Sciatic nerve (tissue), 2 donors: Measurements from ENCODE around the gene CENPQ. TPM values are rescaled to one million over a fixed set of nuclear protein-coding genes. Genes with fewer than 3 reads are reported as not detected.
"Not testable (repeated sequence)": the region's sequence is repeated elsewhere in the genome, so short reads cannot be mapped to it uniquely, and the experiment has no call there.

ENCODE experiments used
- ATAC-seq: fragments of 200-7000 bp; cut with Tn5 transposase; one replicate; pipeline ENCODE4 v1.9.1; 2020; ENCODE audit warnings: mild to moderate bottlenecking, moderate library complexity
- DNase-seq: peaks from one replicate; pipeline ENCODE4 v3.0.0-alpha.2; 2020; ENCODE audit warnings: low spot score
- intact Hi-C: fragments of 100-400 bp; cut with DNase I; formaldehyde crosslinking; loops from one replicate; pipeline ENCODE4 v1.14.2; 2022
- total RNA-seq: library from RNA; stranded (reverse); fragmentation: NEBNext Ultra II Directional; extraction: Animal tissue kit (Norgen Biotek cat#: 25700); gene quantifications from one replicate; pipeline ENCODE4 v1.2.1, GENCODE V29; 2021
- donor health status: DM: no; HTN: no; CAD: no.
- donor health status: DM: no; HTN: no; CAD: no.

Gene CENPQ, protein sequence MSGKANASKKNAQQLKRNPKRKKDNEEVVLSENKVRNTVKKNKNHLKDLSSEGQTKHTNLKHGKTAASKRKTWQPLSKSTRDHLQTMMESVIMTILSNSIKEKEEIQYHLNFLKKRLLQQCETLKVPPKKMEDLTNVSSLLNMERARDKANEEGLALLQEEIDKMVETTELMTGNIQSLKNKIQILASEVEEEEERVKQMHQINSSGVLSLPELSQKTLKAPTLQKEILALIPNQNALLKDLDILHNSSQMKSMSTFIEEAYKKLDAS
- 5.0 TPM for total RNA-seq

DNA sequence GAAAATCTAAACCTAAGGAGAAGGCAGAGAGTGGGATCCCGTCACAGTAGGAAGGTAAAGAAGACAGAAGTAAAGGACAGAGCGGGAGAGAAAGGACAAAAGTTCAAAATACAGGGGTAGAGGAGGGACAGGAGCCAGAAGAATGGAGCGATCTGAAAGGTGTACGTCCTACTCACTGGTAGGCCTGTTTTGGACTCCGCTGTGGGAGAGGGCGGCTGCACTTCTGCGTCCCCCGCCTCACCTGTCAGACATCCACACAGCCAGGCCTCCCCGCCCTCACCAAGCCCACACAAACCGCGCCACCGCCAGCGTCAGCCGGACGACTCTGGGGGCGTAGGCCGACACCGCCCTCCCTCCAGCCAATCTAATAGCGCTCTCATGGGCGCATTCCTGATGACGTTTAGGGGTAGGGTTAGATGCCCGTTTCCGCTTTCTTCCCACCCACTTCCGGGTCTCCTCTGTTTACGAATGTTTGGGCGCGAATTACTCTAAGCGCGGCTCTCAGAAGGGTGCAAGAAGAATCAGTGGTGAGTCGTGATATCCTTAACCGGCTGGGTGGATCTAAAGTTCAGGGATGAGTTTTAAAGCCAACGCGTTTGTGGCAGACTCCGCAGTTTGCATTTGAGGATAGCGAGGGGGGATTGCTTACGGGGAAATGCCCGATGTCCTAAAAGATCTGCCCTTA, at the start of gene CENPQ, which contains the start of gene MMUT:
Gene CENPQ, plus strand, starts transcription at position 444 of the 685 bp plus-strand sequence. CDS start 6,807 bp downstream, outside the sequence.
Gene MMUT, minus strand, starts transcription at position 327 of the 685 bp plus-strand sequence. CDS start 3,787 bp downstream, outside the sequence.
- intact Hi-C loops: no loop called here
- DNase-seq (peak; percentile 95), ATAC-seq (peak; percentile 100)

DNA sequence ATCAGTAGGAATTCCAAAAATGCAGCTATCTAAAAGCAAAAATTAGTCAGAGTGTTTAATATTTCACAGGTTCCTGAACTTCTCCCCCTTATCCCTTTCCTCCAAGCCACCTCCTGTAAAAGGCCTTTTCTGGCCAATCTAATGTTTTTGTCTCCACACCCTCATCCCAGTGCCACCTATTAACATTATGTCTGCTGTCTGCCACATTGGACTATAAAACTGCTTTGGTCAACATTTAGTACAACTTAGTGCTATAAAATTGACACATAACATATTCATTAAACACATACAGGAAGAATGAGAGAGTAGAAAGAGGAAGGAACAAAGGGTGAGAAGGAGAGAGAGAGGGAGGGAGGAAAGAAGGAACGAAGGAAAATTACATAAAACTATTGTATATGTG, 47.8 kb upstream of the CENPQ start:
- intact Hi-C loops: no loop called here
- ATAC-seq: no peak
- no peak for DNase-seq

DNA sequence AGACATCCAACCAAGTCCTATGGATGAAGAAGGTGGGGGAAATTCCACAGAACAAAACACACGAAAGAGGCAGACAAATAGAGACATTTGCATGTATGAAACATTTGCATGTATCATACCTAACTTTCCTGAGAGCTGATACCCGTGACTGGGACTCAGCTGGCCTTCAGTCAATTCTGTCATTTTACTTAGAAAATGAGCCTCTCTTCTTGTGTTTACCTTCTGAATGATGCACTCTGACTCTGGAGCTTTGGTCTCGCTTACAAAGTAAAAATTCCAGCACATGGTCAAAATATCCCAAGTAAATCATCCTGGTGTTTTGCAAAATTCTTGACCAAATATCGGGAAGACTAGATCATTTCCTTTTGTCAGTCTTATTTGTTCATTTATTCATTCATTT, 47.0 kb upstream of the CENPQ start:
- DNase-seq: no peak
- no peak for ATAC-seq
- intact Hi-C loops: no loop called here

DNA sequence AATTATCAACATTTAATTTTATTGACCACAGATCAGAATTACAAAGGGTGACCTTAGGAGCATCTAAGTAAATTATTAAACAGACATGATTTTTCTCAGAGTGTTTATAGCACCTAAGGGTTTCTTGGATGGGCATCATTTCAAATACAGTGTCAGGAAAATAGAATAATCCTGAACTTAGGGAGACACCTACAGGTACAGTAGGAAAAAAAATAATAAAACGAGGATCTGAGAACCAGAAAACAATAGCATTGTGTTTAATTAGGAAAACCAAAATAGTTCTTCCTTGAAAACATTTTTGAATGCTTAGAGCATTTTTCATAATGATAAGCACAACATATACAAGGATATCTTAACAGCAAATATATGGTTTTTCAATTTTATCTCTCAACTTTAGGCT, 39.4 kb upstream of the CENPQ start:
- ATAC-seq (no peak), DNase-seq (no peak)
- intact Hi-C loops: no loop called here

DNA sequence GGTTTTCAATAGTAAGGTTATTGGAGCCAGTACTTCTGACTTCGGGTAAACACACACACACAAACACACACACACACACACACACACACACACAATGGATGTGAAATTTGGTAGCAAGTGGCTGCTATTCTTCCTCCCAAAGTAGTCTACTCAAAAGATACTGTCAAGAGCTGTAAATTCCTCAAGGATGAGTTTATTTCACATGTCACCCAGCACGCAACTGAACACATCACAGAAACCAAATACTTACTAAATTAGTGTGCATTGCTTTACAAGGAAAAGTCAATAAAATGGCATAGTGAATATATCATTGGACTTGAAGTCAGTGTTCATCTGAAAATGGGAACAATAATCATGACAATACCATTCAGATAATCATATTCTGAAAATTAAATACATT, 33.0 kb upstream of the CENPQ start:
- DNase-seq (no peak), ATAC-seq (no peak)
- intact Hi-C loops: no loop called here

DNA sequence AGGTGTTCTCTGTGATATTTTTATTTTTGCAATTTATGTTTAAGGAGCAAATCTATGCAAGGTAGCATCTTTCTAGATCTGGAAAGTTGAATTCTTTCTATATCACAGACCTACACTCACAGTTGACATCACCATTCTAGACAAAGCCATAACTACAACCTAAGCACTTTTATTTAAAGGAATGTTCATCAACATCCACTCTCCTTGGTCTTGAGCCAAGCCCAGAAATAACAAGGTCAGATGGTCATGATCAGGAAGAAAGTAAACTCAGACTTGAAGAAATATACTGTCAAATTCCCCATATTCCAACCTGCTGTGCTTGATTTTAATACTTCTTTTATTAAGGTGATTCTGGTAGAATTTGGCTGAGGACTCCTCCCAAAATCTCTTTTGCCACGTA, 32.3 kb upstream of the CENPQ start:
- intact Hi-C loops: no loop called here
- ATAC-seq: no peak
- DNase-seq: no peak

DNA sequence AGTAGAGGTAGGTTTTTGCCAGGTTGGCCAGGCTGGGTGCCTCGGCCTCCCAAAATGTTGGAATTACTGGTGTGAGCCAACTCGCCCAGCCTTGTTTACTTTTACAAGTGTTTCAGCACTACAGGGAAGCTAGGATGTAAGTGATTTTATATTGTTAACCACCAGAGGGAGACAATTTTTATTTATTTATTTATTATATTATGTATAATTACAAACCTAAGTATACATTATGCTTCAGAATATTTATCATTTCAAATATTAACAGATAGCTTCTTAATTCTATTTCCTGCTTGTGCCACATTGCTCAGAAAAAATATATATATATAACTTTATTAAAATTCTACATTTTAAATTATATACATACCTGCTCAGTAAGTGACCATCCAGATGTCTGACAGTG, 9.9 kb upstream of the CENPQ start:
- ATAC-seq (no peak), DNase-seq (no peak)
- intact Hi-C loops: no loop called here

DNA sequence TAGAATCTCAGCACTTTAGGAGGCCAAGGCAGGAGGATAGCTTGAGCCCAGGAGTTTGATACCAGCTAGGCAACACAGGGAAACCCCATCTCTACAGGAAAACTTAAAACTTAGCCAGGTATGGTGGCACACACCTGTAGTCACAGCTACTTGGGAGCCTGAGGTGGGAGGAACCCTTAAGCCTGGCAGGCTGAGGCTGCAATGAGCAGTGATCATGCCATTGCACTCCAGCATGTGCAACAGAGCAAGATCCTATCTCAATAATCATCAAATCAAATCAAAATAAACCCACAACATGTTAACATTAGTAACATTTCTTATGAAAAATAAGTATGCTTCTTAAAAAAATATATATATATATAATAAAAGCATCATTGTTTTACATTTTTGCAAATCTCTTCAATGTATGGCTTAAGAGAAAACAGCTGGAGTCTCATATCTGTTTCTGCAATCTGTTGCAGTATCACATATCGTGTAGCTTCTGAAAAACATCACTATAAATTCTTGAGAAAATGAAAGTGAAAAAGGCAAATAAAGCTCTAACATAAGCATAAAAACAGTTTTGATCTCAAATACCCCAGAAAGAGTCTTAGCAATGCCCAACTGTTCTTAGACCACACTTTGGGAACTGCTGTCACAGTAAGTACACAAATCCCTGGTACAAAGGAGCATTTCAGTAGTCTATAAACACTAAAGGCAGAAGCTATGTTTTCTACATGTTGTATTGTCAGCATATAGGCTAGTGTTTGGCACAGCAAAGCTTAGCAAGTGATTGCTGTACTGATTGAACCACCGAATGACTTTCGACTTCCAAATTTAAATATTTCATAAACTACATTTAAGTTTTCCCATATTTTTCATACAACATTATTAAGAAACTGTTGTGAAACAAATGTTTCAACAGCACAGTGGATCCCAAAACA, 8.1 kb upstream of the CENPQ start:
- no peak for ATAC-seq
- intact Hi-C loops: no loop called here
- DNase-seq: no peak

DNA sequence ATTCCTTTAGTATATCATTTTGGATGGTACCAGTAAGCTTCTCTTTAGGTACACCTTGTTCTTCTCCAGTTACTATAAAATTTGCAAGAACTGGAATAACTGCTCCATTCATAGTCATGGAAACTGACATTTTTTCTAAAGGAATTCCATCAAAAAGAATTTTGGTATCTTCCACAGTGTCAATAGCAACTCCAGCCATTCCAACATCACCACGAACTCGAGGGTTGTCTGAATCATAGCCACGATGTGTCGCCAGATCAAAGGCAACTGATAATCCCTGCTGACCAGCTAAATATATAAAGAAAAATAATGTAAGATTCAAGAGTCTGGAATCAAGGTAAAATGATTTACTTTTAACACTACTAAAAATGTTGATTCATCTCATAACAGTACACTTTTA, 5.4 kb upstream of the CENPQ start:
- intact Hi-C loops: no loop called here
- DNase-seq (no peak), ATAC-seq (no peak)

DNA sequence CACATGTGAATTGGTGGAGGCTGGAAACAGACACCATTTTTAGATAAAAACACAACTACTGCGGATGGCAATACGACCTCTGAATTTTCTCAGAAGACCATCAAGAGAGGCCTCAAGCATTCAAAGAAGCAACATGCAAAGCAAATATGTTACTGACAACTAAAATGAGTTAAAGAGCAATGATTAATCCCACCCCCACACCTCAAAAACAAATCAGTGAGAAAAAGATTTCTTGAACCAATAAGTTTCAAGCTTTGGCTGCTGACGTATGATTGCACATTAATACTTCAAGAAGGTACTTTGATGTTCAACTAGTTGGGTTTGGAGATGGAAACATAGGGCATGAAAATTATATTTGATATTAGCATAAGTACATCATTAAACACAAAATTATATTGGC, 1.1 kb upstream of the CENPQ start:
- ATAC-seq (no peak), DNase-seq (no peak)
- intact Hi-C loops: no loop called here

DNA sequence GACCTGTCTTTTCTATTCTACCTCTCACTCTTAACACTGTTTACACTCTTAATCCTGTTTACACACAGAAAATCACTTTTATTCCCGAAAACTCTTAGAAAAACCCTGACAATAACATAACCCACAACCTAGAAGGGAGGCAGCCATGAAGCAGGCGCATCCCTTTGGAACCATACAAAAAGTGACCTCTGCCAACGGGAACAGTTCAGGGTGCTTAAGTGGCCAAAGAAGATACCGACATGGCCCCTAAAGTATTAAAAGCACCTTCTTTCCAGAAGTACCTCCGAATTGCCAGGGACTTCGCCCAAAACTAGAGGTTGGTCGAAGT, 607 bp upstream of the CENPQ start:
- ATAC-seq (peak; percentile 37), DNase-seq (no peak)
- intact Hi-C loops: no loop called here

DNA sequence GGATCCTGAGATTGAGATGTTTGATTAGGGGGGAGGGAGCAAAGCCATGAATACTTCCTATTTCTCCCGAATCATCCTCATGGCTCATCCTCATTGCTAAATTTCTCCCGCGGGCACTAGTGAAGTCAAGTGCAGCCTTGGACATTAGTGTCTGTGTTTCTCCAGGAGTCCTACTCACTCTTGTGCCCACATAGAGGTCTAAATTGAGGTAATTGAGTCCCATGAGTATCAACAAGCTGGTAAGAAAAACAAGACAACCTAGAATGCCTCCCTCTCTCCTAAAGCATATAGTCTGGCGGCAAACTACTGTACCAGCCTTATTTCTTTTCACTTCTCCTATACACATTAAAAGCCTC, 420 bp downstream of the CENPQ start:
- intact Hi-C loops: no loop called here
- ATAC-seq: peak; percentile 4
- no peak for DNase-seq

DNA sequence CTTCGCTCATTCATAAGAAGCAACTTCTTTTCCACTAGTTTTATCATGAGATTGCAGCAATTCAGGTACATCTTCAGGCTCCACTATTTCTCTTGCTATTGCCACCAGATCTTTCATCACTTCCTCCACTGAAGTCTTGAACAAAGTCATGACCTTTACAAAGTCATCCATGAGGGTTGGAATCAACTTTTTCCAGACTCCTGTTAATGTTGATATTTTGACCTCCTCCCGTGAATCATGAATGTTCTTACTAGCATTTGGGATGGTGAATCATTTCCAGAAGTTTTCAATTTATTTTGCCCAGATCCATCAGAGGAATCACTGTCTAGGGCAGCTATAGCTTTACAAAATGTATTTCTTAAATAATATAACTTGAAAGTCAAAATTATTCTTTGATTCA, 1.5 kb downstream of the CENPQ start:
- DNase-seq (no peak), ATAC-seq (no peak)
- intact Hi-C loops: no loop called here

DNA sequence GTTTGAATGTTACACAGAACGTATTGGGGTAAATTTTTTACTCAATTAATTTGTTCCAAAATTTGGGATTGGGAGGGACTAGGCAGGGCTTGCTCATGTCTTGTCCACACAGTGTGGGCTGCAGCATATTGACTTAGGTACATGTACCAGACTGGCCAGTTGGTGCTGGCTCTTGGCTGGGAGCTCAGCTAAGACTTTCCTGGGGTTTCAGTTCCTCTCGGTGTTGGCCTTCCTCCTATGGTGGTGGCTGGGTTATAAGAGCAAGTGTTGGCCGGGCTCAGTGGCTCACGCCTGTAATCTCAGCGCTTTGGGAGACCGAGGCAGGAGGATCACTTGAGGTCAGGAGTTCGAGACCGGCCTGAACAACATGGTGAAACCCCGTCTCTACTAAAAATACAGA, 4.9 kb downstream of the CENPQ start:
- intact Hi-C loops: no loop called here
- DNase-seq (no peak), ATAC-seq (no peak)

DNA sequence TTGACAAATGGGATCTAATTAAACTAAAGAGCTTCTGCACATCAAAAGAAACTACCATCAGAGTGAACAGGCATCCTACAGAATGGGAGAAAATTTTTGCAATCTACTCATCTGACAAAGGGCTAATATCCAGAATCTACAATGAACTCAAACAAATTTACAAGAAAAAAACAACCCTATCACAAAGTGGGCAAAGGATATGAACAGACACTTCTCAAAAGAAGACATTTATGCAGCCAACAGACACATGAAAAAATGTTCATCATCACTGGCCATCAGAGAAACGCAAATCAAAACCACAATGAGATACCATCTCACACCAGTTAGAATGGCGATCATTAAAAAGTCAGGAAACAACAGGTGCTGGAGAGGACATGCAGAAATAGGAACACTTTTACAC, 13.4 kb downstream of the CENPQ start:
- intact Hi-C loops, DNase-seq, ATAC-seq: not testable (repeated sequence)

DNA sequence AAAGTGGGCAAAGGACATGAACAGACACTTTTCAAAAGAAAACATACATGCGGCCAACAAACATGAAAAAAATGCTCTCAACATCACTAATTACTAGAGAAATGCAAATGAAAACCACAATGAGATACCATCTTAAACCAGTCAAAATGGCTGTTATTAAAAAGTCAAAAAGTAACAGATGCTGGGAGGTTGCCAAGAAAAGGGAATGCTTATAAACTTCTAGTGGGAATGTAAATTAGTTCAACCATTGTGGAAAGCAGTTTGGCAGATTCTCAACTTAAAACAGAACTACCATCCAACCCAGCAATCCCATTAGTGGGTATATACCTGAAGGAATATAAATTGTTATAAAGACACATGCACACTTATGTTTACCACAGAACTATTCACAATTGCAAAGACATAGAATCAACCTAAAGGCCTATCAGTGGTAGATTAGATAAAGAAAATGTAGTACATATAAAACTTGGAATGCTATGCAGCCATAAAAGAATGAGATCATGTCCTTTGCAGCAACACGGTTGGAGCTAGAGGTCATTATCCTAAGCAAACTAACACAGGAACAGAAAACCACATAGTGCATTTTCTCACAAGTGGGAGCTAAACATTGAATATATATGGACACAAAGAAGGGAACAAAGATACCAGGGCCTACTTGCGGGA, 16.3 kb downstream of the CENPQ start:
- DNase-seq: no peak
- intact Hi-C loops: no loop called here
- no peak for ATAC-seq

DNA sequence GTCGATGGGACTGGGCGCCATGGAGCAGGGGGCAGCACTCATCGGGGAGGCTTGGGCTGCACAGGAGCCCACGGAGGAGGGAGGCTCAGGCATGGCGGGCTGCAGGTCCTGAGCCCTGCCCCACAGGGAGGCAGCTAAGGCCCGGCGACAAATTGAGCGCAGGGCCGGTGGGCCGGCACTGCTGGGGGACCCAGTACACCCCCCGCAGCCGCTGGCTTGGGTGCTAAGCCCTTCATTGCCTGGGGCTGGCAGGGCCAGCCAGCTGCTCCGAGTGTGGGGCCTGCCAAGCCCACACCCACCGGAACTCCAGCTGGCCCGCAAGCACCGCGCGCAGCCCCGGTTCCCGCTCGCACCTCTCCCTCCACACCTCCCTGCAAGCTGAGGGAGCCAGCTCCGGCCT, 18.7 kb downstream of the CENPQ start:
- DNase-seq, ATAC-seq, intact Hi-C loops: not testable (repeated sequence)

DNA sequence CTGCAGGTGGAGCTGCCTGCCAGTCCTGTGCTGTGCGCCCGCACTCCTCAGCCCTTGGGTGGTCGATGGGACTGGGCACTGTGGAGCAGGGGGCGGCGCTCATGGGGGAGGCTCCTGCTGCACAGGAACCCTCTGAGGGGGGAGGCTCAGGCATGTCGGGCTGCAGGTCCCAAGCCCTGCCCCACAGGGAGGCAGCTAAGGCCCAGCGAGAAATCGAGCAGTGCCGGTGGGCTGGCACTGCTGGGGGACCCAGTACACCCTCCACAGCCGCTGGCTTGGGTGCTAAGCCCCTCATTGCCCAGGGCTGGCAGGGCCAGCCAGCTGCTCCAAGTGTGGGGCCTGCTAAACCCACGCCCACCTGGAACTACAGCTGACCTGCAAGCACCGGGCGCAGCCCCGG, 20.2 kb downstream of the CENPQ start:
- DNase-seq, intact Hi-C loops, ATAC-seq: not testable (repeated sequence)

DNA sequence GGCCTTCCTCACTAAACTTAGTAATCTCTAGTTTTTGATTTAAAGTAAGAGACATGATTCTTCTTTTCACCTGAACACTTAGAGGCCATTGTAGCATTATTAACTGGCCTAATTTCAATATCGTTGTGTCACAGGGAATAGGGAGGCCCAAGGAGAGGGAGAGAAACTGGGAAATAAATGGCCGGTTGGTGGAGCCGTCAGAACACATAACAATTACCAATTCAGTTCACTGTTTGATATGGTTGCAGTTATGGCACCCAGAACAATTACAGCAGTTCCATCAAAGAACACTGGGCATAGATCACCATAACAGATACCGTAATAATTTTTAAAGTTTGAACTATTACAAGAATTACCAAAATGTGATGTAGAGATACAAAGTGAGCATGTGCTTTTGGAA, 27.5 kb downstream of the CENPQ start:
- ATAC-seq (no peak), DNase-seq (no peak)
- intact Hi-C loops: no loop called here
